SK-N-MC (cell line): ENCODE measurements around the gene CXCL10.

ENCODE experiments used
- EZH2 ChIP-seq: fragments of 200-600 bp; sonication (generic); IDR thresholded peaks from one replicate; pipeline ENCODE4 v1.6.1; 2017; ENCODE audit warnings: antibody characterized with exemption
- POLR2AphosphoS5 ChIP-seq: IDR thresholded peaks from 2 replicates; pipeline ENCODE4 v1.6.1; 2012; ENCODE audit warnings: mild to moderate bottlenecking, low read depth, low read length, borderline replicate concordance

GRCh38 chr4:76011700-76012387, 11.5 kb downstream of the CXCL10 start:
- no peak; the same call in 1 of the 2 replicates for TF ChIP-seq POLR2AphosphoS5
- TF ChIP-seq EZH2, result no peak
